EH (cell line): ENCODE results near the gene FRMD4A.
A peak's percentile ranks its signal among the peaks of the same experiment; 100 is the strongest.
"Not testable (repeated sequence)": the region's sequence is repeated elsewhere in the genome, so short reads cannot be mapped to it uniquely, and the experiment has no call there.

Experiments
- DNase-seq: peaks from one replicate; pipeline ENCODE4 v3.0.0-alpha.2; 2015; ENCODE audit warnings: low read depth

Gene FRMD4A

DNA sequence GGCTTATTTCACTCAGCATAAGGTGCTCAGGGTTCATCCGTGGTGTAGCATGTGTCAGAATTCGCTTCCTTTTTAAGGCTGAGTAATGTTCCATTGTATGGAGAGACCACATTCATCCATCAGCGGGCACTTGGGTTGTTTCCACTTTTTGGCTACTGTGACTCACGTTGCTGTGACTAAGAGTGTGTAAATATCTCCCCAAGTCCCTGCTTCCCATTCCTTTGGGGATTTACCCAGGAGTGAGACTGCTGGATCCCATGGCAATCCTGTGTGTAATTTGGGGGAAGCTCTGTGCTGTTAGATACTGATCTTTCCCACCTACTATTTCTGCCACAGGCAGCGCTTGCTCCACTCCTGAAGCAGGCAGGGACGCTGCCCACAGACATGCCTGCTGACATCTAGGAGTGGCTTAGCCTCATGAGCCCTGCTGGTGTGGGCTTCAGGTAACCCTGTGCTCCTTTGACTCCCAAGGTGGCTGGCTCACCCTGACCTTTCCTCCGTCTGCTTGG, 346.0 kb downstream of the FRMD4A start:
- peak; percentile 98 for DNase-seq

DNA sequence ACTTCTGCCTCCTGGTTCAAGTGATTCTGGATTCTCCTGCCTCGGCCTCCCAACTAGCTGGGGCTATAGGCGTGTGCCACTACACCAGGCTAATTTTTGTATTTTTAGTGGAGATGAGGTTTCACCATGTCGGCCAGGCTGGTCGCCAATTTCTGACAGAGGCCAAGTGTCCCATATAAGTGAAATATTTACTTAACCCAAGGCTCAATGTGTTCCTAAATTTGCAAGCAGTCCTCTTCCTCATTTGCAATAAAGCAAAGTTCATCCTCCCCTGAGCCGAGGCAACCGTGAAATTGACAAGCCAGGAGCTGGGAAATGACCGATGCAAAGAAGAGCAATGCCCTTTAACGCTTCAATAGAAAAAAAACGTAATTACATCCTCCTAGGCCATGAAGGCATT, 347.7 kb downstream of the FRMD4A start:
- DNase-seq, result no peak

DNA sequence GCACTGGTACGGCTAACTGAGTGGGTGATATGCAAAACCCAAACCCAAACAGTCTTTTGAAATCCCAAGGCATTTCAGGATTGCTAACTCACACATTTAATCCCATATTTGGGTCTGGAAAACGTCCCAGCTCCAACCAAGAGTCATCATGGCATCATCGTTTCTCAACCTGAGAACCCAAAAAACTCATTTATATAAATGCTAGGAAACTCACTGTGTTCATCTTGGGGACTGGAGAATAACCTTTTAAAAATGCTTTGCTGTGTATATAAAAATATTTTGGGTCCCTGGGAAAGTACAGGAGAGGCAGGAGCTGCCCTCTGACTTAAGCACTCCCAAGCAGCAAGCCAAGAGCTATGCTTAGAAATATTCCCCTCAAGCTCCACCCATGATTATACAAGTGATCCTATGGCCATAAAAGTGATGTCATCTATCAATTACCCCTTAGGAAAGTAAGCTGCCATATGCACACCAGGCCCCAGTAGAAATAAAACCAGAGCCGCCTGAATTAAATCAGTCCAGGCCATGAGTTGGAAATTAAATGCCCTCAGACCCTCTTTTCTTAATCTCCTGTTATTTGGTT, 352.1 kb downstream of the FRMD4A start:
- DNase-seq, result peak; percentile 98

DNA sequence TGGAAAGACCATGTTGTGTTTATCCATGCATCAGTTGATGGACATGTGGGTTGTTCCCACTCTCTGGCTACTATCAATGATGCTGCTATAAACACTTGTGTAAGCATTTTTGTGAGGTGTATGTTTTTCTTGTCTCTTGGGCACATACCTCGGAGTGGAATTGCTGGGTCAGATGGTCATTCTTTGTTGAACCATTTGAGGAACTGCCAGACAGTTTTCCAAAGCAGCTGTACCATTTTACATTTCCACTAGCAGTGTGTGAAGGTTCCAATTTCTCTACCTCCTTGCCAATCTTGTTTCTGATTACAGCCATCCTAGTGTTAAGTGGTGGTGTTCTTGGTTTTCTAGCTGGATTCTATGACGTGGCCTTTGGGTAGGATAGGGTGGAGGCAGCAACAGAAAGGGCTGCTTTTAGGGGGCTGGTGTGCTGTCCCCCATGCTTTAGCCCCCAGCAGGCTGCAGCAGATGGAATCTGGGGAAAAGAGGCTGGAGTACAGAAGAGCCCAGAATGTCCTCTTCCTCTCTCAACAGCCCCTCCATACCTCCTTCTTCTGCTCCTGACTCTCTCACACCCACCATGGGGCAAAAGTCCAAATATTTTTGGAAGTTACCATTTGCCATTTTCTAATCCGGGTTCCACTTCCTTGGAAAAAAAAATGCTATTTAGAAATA, 352.7 kb downstream of the FRMD4A start:
- peak; percentile 44 for DNase-seq

DNA sequence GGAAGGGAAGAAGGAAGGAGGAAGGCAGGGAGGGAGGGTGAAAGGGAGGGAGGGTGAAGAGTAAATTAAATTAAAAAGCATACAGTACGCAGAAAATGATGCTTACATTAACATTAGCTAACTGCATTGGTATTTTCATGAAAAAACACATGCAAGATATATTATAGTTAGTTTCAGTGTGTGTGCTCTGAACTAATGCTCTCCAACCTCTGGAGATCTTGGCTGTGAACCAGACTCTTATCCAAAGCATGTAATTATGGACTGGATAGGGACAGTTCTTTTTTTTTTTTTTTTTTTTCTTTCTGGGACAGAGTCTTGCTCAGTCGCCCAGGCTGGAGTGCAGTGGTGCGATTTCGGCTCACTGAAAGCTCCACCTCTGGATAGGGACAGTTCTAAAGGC, 357.0 kb downstream of the FRMD4A start:
- peak; percentile 82 for DNase-seq

DNA sequence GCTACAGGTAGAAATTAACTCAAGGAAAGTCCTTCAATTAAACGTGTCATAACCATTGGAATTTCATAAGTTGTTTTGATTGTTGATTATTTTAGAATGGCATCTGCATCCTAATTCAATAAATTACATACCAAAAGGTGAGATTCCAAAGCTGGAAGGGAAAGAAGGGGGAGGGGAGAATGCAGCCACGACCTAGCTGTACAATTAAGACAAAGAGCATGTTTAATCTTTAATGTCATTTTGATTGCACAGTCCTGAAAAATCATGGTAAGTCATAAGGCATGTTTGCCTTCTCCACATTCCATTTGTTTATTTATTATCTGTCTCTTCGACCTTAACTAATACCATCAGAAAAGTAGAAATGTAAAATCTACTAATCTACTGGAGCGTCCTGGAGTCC, 358.1 kb downstream of the FRMD4A start:
- DNase-seq, result peak; percentile 50

DNA sequence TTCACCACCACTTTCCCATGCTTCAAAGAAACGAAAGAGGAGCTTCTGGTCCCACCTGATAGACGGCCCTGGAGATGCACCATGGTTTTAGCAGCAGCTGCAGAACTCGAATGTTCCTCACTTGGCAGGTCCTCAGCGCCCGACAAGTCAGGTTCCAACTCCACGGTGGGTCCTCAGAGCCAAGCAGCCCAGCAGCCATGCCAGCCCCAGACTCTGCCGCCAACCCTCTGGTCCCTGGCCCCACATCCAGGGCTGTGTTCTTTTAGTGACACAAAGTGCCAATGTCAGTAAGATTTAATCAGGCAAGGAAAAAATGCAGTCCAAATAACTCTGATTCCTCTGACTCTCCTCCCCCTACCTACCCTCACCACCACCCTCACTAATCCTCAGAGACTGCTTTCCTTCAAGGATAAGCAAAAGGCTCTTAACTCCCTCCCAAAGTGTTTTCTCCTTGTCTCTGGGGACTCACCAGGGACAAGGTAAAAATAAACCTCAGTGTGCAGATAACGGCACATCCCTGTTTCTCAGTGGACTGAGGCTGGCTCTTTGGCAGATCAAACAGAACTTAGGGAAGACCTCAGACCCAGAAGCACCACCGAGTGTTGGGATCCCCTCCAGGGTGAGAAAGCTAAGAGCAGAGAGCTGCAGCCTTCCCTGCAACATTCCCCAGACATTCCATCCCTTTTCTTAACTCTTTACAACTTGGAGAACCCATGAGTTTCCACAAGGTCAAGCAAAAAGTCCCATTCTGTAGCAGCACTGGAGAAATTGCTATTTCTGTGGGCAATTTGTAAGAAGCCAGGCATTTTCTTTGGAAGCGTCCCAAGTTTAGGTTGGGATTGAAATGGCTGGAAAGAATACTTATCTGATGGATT, 358.9 kb downstream of the FRMD4A start:
- peak; percentile 96 for DNase-seq

DNA sequence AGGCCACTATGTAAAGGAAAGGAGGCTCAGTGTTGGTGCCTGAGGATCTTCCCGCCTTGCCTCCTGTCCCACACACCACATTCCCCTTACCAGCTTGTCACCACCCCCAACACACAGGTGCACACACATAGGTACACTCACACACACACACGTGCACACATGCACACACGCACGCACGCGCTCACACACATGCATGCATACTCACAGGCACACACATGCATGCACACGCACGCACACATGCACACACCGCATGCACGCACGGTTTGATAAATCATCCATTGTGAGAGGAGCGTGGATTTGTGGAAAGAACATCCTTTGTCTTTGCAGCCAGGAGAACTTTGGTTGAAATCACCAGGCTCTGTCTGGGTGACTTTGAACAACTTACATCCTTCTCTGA, 359.8 kb downstream of the FRMD4A start:
- DNase-seq, result no peak

DNA sequence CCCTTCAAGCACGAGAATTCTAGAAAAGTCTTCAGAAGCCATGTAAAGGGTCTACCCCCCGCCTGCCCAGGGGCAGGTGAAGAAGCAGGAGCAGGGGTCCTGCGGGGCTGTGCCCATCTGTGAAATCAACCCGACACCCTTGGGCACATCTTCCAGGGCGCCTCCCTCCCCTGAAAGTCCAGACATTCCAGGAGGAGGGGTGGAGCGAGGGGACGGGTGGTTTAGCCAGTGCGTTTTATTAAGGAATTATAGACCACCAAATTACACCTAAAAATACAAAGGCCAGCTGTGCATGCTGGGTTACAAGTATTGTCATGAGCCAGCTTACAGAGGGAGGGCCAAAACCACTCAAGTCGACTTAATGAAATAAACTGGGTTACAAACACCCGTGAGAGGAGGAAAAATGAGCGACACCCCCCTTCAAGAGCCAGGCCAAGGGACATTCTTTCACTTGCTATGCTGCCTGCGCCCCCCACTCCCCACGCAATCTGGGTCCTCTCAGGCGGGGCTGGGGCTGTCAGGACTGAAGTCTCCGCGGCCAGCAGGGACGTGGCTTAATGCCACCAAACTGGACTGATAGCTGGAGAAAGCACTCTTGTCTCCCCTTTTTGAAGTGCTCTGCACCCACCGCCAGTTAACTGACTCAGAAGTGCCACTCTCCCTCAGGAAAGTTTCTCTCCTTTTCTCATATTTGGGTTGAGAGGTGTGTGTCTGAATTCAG, 360.3 kb downstream of the FRMD4A start:
- DNase-seq, result no peak

DNA sequence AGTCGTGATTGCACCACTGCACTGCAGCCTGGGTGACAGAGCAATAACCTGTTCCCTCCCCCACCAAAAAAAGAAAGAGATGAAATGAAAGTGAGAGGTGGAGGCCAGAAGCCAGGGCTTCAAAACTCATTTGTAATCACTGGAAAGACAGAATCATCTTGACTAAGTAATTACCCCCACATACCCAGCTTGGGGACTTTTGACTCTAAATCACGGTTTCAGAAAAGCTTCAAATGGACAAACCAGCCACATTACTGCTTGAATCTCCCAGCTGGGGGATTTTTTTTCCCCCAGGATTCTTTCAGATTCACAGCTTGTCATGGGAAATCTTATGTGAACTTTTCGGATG, 361.0 kb downstream of the FRMD4A start:
- no peak for DNase-seq

DNA sequence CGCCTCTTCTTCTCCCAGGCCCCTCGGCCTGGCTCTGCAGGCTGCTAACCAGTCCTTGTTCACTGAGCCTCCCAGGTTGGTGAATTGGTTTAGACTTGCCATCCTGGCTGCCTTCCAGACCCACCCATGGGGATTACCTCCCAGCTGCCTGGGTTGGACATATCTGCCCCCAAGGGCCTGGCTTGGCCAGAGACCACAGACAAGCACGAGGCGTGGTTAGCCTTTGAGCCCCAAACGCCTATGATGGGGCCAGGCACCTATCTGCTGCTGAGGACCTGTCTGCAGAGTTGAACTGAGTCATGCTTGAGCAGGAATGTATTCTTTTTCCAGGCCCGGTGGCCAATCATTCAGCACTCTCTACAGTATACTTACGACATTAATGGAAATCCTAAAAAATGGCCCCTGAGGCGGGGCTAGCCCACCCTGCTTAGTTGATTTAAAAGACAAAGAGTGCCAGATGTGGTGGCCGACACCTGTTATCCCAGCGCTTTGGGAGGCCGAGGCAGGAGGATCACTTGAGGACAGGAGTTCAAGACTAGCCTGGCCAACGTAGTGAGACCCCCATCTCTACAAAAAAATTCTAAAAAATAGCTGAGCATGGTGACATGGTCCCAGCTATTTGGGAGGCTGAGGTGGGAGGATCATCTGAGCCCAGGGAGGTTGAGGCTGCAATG, 361.5 kb downstream of the FRMD4A start:
- no peak for DNase-seq

DNA sequence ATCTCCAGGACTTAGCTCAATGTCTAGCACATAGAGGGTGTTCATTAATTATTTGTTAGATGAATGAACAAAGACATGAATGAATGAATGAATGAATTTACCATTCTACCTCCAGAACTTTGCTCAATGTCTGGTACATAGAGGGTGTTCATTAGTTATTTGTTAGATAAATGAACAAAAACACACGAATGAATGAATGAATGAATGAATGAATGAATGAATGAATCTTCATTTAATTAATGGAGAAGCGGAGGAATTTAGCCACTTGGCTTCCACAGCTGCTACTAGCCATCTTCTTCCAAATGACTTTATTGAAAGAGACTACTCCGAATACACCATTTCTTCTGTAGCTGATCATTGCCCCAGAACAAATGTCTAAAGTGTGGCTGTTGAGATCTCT, 368.9 kb downstream of the FRMD4A start:
- DNase-seq, result no peak

DNA sequence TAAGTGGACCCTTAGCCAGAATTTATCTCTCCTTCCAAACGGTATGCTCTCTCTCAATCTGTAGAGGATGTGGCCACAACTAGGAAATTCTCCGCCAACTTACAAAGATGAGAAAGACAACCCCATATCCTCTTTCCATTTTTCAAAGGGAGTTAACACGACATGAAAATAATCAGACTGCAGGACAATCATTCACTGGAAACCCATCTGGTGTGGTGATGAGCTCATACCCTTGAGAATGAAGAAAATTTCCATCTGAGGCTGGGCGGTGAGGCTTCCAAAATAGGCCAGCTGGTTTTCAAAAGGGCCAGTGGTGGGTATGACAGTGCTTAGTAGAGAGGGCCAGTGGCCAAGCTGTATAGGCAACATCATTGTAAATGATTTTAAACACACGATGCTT, 369.6 kb downstream of the FRMD4A start:
- peak; percentile 98 for DNase-seq

DNA sequence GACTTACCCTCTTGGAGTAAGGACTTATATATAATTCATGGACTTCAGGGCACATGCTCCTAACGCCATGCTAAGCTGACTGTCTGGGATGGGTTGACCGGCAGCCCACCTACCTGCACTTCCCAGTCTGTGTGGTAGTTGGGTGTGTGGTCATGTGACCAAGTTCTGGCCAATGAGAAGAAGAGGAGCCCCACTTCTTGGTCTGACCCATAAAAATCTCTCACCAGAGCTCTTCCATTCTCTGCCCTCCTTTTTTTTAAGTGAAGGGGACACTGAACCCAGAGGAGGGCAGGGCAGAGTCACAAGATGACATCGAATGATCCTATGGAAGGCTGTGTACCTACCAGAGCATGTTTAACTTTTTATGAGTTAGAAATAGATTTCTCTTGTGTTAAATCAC, 370.1 kb downstream of the FRMD4A start:
- no peak for DNase-seq

DNA sequence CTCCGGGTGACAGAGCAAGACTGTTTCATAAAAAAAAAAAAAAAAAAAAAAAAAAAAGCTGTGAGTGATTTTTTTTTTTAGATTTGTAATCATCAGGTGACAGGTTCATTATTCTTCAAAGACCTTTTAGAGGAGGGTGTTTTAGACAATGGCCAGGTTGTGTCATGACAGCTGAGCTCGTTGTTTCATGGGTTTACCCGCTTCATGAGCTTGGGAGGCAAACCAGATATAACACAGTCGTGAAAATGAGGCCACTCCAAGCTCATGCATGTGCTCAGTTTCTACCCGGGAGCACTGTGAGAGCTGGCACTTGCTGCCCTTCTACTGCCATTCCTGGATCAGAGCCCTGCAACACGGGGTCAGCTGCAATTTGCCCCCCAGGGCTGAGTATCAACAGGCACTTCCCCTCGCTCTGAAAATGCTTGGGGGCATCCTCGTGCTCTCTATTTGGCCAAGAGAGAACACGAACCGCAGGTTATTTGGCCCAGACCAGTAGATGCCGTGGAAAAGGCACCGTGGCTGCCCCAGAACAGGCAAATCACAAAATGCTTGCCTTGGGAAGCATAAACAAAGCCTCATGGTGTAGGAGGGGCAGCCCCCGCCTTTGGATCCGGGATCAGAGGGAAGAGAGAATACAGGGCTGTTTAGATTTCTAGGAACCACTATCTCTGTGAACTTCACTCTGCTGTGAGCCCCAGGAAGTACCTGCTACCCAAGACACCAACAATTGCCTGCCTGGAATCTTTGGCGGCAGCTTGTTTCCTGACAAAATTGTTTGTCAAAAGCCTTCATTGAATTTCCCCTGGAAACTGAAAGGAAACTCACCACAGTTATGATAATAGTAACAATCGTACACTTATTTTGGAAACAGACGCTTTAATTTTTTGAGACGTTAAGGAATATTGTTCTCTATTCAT, 371.0 kb downstream of the FRMD4A start:
- no peak for DNase-seq

DNA sequence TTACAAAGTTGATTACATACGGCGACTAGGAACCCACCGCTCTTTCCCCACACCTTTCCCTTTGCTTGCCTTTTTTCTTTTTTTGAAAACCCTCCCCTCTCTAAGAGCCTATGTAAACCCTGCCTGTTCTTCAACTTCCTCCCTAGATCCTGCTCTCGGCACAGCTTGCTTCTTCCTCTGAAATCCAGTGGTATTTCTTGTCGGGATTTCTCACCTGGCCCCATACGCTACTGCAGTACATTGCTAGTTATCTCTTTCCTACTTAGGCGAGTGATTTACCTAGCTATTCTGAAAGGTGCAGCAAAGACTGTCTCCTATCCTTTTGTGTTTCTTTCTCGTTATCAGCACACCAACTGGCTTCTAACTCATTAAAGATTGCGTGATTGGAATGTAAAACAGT, 372.9 kb downstream of the FRMD4A start:
- DNase-seq, result no peak

DNA sequence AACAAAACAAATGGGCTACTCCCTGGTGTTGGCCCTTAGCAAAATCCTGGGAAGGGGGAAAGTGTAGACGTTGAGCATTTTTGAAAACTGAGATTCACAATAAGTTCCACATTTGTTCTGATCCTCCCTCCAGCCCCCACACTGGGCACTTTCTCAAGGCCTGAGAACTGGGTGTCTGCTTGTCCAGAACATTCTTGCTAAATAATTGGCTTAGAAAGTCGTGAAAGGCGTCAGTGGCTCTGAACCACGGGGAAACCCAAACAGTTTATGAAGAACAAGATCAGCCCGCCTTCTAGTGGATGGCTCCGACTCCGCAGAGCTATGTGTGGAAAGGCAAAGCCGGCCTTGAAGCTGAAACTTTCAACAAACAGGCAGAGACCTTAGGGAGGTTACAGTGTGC, 373.9 kb downstream of the FRMD4A start:
- DNase-seq, result peak; percentile 74

DNA sequence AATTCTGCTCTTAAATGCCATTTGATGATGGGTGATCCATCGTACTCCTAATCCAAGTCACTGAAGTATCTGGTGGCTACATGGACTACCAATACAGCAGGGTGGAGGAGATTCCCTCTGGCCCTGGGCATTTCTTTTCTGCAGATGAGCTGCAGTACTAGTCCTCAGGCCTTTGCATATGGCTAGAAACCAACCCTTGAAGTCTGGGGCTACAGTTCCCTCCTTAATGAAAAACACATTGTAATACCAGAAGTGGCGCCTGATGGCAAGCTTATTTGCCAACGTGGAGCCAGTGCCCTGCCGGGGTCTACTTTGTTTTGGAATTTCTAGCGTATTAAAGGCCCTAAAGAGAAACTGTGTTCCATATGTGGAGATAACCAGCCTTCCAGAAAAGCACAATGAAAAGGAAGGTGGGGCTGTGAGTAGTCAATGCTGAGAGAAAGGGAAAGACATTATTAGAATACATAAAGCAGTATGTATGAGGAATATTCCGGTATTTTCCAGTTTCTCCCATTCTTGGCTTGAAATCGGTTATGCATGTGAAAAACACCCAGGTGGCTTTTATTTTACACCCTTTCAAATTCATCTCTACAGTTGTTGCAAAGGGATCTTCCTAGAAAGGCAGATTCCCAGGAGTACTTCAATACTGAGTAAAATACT, 375.2 kb downstream of the FRMD4A start:
- no peak for DNase-seq

DNA sequence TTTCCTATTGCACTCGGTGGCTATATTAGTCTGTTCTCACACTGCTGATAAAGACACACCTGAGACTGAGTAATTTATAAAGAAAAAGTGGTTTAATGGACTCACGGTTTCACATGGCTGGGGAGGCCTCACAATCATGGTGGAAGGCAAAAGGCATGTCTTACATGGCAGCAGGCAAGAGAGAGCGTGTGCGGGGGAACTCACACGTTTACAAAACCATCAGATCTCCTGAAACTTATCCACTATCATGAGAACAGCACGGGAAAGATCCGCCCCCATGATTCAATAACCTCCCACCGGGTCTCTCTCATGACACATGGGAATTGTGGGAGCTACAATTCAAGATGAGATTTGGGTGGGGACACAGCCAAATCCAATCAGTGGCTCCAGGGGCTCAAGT, 376.5 kb downstream of the FRMD4A start:
- not testable (repeated sequence) for DNase-seq

DNA sequence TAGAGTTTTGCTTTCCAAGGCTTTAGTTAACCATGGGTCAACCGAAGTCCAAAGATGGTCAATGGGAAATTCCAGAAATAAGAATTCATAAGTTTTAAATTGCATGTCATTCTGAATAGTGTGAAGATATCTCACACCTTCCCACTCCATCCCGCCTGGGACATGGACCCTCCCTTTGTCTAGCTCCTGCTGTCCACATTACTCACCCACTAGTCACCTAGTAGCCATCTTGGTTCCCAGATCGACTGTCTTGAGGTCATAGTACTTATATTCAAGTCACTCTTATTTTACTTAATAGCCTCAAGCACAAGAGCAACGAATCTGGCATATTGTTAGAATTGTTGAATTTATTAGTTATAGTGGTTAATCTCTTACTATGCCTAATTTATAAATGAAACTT, 377.4 kb downstream of the FRMD4A start:
- DNase-seq, result no peak
